WTC11 (cell line): ENCODE results near the gene EHD1. TPM values are rescaled to one million over a fixed set of nuclear protein-coding genes. Genes with fewer than 3 reads are reported as not detected.

ENCODE experiments used
- ATAC-seq: fragments of 200-7000 bp; cut with Tn5 transposase; 2 replicates; pipeline ENCODE4 v1.10.0; 2021; ENCODE audit warnings: mild to moderate bottlenecking, moderate library complexity
- CTCF ChIA-PET: fragments of 300-600 bp; sonication (Branson Sonifier 250); formaldehyde crosslinking; loops from one replicate; lab custom pipeline; 2021; ENCODE audit warnings: antibody characterized with exemption; lab: Charles Lee
- POLR2A ChIA-PET: fragments of 350-600 bp; sonication (Branson Sonifier 250); formaldehyde crosslinking; loops from one replicate; lab custom pipeline; 2021; ENCODE audit warnings: antibody characterized with exemption; lab: Charles Lee
- DNase-seq: peaks from one replicate; pipeline ENCODE4 v3.0.0; 2021; ENCODE audit warnings: low spot score
- H3K27ac Mint-ChIP-seq: 2 replicates; pipeline ENCODE4 v1.8.0; 2021; ENCODE audit warnings: mixed read lengths
- H3K27me3 Mint-ChIP-seq: 2 replicates; pipeline ENCODE4 v1.8.0; 2021; ENCODE audit warnings: low read depth, mild to moderate bottlenecking, moderate library complexity, mixed read lengths
- H3K36me3 Mint-ChIP-seq: 2 replicates; pipeline ENCODE4 v1.8.0; 2021; ENCODE audit warnings: mixed read lengths
- H3K4me1 Mint-ChIP-seq: 2 replicates; pipeline ENCODE4 v1.8.0; 2022; ENCODE audit warnings: mixed read lengths
- H3K4me3 Mint-ChIP-seq: 2 replicates; pipeline ENCODE4 v1.8.0; 2021; ENCODE audit warnings: mild to moderate bottlenecking, moderate library complexity, mixed read lengths
- H3K9me3 Mint-ChIP-seq: 2 replicates; pipeline ENCODE4 v1.8.0; 2021; ENCODE audit warnings: mixed read lengths
- FOXK1 ChIP-seq: sonication (generic); formaldehyde crosslinking; IDR thresholded peaks from 2 replicates; pipeline ENCODE4 v1.8.0; 2022; ENCODE audit warnings: mild to moderate bottlenecking, moderate library complexity, missing genetic modification reagents
- GABPB1 ChIP-seq: sonication (generic); formaldehyde crosslinking; IDR thresholded peaks from 2 replicates; pipeline ENCODE4 v1.8.1; 2023; ENCODE audit warnings: mild to moderate bottlenecking, missing genetic modification reagents
- GRHL2 ChIP-seq: fragments of 250-450 bp; sonication (Bioruptor Pico); IDR thresholded peaks from 2 replicates; pipeline ENCODE4 v1.8.0; 2022; ENCODE audit warnings: mild to moderate bottlenecking, moderate library complexity; ENCODE audit not compliant: insufficient replicate concordance, severe bottlenecking
- KAT7 ChIP-seq: sonication (generic); formaldehyde crosslinking; IDR thresholded peaks from 2 replicates; pipeline ENCODE4 v1.8.1; 2023; ENCODE audit warnings: missing genetic modification reagents, mild to moderate bottlenecking, borderline replicate concordance
- MYBL2 ChIP-seq: sonication (generic); formaldehyde crosslinking; IDR thresholded peaks from 2 replicates; pipeline ENCODE4 v1.8.1; 2023; ENCODE audit warnings: mild to moderate bottlenecking, moderate library complexity, missing genetic modification reagents
- NFATC4 ChIP-seq: fragments of 250-450 bp; sonication (Bioruptor Pico); IDR thresholded peaks from 2 replicates; pipeline ENCODE4 v1.9.0; 2021; ENCODE audit warnings: mild to moderate bottlenecking
- NR2C2 ChIP-seq: sonication (generic); formaldehyde crosslinking; IDR thresholded peaks from 2 replicates; pipeline ENCODE4 v1.8.0; 2022; ENCODE audit warnings: mild to moderate bottlenecking, missing genetic modification reagents
- RORB ChIP-seq: fragments of 250-450 bp; sonication (Bioruptor Pico); IDR thresholded peaks from 2 replicates; pipeline ENCODE4 v1.9.0; 2021; ENCODE audit warnings: mild to moderate bottlenecking
- SP1 ChIP-seq: sonication (generic); formaldehyde crosslinking; conservative IDR thresholded peaks from 2 replicates; pipeline ENCODE4 v1.8.1; 2022; ENCODE audit warnings: missing genetic modification reagents
- ZNF138 ChIP-seq: sonication (generic); formaldehyde crosslinking; conservative IDR thresholded peaks from 2 replicates; pipeline ENCODE4 v1.8.1; 2022; ENCODE audit warnings: mild to moderate bottlenecking, moderate library complexity, missing genetic modification reagents
- total RNA-seq: library from RNA; stranded (reverse); gene quantifications from 3 replicates; pipeline ENCODE4 v1.2.3, GENCODE V29; 2021
- TF ChIP-seq, protein P1 (sequence below): sonication (generic); formaldehyde crosslinking; IDR thresholded peaks from 2 replicates; pipeline ENCODE4 v1.8.0; 2023; ENCODE audit warnings: mild to moderate bottlenecking, missing genetic modification reagents
- TF ChIP-seq, protein P2 (sequence below): sonication (generic); formaldehyde crosslinking; IDR thresholded peaks from 2 replicates; pipeline ENCODE4 v1.8.1; 2023; ENCODE audit warnings: mild to moderate bottlenecking, missing genetic modification reagents, borderline replicate concordance
- TF ChIP-seq, protein P3 (sequence below): fragments of 250-450 bp; sonication (Bioruptor Pico); IDR thresholded peaks from 2 replicates; pipeline ENCODE4 v2.1.2; 2022; ENCODE audit warnings: mild to moderate bottlenecking, moderate library complexity
- TF ChIP-seq, protein P4 (sequence below): sonication (generic); formaldehyde crosslinking; IDR thresholded peaks from 2 replicates; pipeline ENCODE4 v1.8.1; 2023; ENCODE audit warnings: mild to moderate bottlenecking, moderate library complexity, missing genetic modification reagents
- TF ChIP-seq, protein P5 (sequence below): sonication (generic); formaldehyde crosslinking; IDR thresholded peaks from 2 replicates; pipeline ENCODE4 v1.8.1; 2022; ENCODE audit warnings: mild to moderate bottlenecking, missing genetic modification reagents, moderate library complexity, borderline replicate concordance
- TF ChIP-seq, protein P6 (sequence below): sonication (generic); formaldehyde crosslinking; IDR thresholded peaks from 2 replicates; pipeline ENCODE4 v1.8.0; 2023; ENCODE audit warnings: missing genetic modification reagents, mild to moderate bottlenecking, borderline replicate concordance
- TF ChIP-seq, protein P7 (sequence below): sonication (generic); formaldehyde crosslinking; IDR thresholded peaks from 2 replicates; pipeline ENCODE4 v1.8.0; 2022; ENCODE audit warnings: mild to moderate bottlenecking, missing genetic modification reagents
- TF ChIP-seq, protein P8 (sequence below): sonication (generic); formaldehyde crosslinking; IDR thresholded peaks from 2 replicates; pipeline ENCODE4 v1.8.0; 2022; ENCODE audit warnings: mild to moderate bottlenecking, missing genetic modification reagents

The EHD1 gene
- total RNA-seq, 1 experiment from 2014 or later, result 38.1 TPM

DNA sequence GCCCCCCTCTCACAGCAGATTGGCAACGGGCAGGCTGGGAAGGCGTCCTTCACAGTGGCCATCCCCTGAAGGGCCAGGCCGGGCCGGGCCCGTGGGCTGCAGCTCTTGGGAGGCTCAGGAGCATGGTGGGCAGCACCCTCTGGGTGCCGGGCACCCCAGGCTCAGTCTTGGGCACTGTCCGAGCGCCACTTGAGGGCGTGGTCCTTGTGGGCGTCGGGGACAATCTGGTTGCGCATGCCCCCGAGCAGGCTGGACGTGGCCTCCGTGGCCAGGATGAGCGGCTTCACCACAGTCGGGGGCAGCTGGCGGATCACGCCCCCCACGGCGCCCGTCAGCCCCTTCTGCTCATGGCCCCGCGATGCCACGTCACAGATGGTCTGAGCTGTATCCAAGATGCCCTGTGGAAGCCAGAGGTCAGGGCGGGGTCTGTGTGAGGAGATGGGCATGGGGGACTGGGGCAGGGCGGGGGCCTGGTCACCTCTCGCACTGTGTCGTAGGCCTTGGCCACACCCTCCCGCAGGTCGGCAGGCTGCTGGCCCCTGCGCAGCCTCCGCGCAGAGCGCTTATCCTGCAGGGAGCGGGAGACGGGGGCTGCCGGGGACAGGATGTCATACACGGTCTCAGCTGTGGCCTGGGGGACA, 16.5 kb upstream of the EHD1 start:
- Mint-ChIP-seq H3K9me3 (no peaks in the 10 kb centered on the region), H3K27me3 (no peaks in the 10 kb centered on the region), H3K27ac (no peak overlapping the region), H3K4me1 (0 out of 2 replicates have a peak, but pooled peaks cover 2% of the 10 kb centered on the region), H3K4me3 (no peak overlapping the region), H3K36me3 (0 out of 2 replicates have a peak, but pooled peaks cover 3% of the 10 kb centered on the region)
- TF ChIP-seq, protein P1, sequence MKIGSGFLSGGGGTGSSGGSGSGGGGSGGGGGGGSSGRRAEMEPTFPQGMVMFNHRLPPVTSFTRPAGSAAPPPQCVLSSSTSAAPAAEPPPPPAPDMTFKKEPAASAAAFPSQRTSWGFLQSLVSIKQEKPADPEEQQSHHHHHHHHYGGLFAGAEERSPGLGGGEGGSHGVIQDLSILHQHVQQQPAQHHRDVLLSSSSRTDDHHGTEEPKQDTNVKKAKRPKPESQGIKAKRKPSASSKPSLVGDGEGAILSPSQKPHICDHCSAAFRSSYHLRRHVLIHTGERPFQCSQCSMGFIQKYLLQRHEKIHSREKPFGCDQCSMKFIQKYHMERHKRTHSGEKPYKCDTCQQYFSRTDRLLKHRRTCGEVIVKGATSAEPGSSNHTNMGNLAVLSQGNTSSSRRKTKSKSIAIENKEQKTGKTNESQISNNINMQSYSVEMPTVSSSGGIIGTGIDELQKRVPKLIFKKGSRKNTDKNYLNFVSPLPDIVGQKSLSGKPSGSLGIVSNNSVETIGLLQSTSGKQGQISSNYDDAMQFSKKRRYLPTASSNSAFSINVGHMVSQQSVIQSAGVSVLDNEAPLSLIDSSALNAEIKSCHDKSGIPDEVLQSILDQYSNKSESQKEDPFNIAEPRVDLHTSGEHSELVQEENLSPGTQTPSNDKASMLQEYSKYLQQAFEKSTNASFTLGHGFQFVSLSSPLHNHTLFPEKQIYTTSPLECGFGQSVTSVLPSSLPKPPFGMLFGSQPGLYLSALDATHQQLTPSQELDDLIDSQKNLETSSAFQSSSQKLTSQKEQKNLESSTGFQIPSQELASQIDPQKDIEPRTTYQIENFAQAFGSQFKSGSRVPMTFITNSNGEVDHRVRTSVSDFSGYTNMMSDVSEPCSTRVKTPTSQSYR (CRISPR knock-in tag), result no peak
- TF ChIP-seq, protein P2, sequence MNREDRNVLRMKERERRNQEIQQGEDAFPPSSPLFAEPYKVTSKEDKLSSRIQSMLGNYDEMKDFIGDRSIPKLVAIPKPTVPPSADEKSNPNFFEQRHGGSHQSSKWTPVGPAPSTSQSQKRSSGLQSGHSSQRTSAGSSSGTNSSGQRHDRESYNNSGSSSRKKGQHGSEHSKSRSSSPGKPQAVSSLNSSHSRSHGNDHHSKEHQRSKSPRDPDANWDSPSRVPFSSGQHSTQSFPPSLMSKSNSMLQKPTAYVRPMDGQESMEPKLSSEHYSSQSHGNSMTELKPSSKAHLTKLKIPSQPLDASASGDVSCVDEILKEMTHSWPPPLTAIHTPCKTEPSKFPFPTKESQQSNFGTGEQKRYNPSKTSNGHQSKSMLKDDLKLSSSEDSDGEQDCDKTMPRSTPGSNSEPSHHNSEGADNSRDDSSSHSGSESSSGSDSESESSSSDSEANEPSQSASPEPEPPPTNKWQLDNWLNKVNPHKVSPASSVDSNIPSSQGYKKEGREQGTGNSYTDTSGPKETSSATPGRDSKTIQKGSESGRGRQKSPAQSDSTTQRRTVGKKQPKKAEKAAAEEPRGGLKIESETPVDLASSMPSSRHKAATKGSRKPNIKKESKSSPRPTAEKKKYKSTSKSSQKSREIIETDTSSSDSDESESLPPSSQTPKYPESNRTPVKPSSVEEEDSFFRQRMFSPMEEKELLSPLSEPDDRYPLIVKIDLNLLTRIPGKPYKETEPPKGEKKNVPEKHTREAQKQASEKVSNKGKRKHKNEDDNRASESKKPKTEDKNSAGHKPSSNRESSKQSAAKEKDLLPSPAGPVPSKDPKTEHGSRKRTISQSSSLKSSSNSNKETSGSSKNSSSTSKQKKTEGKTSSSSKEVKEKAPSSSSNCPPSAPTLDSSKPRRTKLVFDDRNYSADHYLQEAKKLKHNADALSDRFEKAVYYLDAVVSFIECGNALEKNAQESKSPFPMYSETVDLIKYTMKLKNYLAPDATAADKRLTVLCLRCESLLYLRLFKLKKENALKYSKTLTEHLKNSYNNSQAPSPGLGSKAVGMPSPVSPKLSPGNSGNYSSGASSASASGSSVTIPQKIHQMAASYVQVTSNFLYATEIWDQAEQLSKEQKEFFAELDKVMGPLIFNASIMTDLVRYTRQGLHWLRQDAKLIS (CRISPR knock-in tag), result no peak
- no peak for TF ChIP-seq NFATC4
- TF ChIP-seq, protein P3, sequence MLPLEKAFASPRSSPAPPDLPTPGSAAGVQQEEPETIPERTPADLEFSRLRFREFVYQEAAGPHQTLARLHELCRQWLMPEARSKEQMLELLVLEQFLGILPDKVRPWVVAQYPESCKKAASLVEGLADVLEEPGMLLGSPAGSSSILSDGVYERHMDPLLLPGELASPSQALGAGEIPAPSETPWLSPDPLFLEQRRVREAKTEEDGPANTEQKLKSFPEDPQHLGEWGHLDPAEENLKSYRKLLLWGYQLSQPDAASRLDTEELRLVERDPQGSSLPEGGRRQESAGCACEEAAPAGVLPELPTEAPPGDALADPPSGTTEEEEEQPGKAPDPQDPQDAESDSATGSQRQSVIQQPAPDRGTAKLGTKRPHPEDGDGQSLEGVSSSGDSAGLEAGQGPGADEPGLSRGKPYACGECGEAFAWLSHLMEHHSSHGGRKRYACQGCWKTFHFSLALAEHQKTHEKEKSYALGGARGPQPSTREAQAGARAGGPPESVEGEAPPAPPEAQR (CRISPR knock-in tag), result no peak
- TF ChIP-seq ZNF138, result no peak
- no peak for TF ChIP-seq SP1 (CRISPR knock-in tag)
- TF ChIP-seq, protein P4, sequence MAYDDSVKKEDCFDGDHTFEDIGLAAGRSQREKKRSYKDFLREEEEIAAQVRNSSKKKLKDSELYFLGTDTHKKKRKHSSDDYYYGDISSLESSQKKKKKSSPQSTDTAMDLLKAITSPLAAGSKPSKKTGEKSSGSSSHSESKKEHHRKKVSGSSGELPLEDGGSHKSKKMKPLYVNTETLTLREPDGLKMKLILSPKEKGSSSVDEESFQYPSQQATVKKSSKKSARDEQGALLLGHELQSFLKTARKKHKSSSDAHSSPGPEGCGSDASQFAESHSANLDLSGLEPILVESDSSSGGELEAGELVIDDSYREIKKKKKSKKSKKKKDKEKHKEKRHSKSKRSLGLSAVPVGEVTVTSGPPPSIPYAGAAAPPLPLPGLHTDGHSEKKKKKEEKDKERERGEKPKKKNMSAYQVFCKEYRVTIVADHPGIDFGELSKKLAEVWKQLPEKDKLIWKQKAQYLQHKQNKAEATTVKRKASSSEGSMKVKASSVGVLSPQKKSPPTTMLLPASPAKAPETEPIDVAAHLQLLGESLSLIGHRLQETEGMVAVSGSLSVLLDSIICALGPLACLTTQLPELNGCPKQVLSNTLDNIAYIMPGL (CRISPR knock-in tag), result no peak
- TF ChIP-seq, protein P5, sequence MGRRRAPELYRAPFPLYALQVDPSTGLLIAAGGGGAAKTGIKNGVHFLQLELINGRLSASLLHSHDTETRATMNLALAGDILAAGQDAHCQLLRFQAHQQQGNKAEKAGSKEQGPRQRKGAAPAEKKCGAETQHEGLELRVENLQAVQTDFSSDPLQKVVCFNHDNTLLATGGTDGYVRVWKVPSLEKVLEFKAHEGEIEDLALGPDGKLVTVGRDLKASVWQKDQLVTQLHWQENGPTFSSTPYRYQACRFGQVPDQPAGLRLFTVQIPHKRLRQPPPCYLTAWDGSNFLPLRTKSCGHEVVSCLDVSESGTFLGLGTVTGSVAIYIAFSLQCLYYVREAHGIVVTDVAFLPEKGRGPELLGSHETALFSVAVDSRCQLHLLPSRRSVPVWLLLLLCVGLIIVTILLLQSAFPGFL, result no peak
- TF ChIP-seq NR2C2 (CRISPR knock-in tag), result no peak
- TF ChIP-seq, protein P6, sequence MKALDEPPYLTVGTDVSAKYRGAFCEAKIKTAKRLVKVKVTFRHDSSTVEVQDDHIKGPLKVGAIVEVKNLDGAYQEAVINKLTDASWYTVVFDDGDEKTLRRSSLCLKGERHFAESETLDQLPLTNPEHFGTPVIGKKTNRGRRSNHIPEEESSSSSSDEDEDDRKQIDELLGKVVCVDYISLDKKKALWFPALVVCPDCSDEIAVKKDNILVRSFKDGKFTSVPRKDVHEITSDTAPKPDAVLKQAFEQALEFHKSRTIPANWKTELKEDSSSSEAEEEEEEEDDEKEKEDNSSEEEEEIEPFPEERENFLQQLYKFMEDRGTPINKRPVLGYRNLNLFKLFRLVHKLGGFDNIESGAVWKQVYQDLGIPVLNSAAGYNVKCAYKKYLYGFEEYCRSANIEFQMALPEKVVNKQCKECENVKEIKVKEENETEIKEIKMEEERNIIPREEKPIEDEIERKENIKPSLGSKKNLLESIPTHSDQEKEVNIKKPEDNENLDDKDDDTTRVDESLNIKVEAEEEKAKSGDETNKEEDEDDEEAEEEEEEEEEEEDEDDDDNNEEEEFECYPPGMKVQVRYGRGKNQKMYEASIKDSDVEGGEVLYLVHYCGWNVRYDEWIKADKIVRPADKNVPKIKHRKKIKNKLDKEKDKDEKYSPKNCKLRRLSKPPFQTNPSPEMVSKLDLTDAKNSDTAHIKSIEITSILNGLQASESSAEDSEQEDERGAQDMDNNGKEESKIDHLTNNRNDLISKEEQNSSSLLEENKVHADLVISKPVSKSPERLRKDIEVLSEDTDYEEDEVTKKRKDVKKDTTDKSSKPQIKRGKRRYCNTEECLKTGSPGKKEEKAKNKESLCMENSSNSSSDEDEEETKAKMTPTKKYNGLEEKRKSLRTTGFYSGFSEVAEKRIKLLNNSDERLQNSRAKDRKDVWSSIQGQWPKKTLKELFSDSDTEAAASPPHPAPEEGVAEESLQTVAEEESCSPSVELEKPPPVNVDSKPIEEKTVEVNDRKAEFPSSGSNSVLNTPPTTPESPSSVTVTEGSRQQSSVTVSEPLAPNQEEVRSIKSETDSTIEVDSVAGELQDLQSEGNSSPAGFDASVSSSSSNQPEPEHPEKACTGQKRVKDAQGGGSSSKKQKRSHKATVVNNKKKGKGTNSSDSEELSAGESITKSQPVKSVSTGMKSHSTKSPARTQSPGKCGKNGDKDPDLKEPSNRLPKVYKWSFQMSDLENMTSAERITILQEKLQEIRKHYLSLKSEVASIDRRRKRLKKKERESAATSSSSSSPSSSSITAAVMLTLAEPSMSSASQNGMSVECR (CRISPR knock-in tag), result no peak
- TF ChIP-seq, protein P7, sequence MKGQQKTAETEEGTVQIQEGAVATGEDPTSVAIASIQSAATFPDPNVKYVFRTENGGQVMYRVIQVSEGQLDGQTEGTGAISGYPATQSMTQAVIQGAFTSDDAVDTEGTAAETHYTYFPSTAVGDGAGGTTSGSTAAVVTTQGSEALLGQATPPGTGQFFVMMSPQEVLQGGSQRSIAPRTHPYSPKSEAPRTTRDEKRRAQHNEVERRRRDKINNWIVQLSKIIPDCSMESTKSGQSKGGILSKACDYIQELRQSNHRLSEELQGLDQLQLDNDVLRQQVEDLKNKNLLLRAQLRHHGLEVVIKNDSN (CRISPR knock-in tag), result no peak
- no peak for TF ChIP-seq GRHL2 (CRISPR knock-in tag)
- TF ChIP-seq MYBL2 (CRISPR knock-in tag), result no peak
- TF ChIP-seq KAT7 (CRISPR knock-in tag), result no peak
- TF ChIP-seq RORB (CRISPR knock-in tag), result no peak
- TF ChIP-seq, protein P8, sequence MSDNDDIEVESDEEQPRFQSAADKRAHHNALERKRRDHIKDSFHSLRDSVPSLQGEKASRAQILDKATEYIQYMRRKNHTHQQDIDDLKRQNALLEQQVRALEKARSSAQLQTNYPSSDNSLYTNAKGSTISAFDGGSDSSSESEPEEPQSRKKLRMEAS (CRISPR knock-in tag), result no peak
- TF ChIP-seq FOXK1 (CRISPR knock-in tag), result no peak
- no peak for TF ChIP-seq GABPB1
- ATAC-seq, result no peak
- ChIA-PET CTCF (interaction anchor here (1.0 to 22.9 kb wide), 4 partner anchors 30 to 102 kb away, joined by 4 to 372 read pairs (median 4); partner anchors contain the start of genes BATF2, CDC42BPG and GPHA2), POLR2A (interaction anchor here (0.6 kb wide), 1 partner anchor 15 kb away, joined by 4 read pairs; no protein-coding TSS in a partner anchor)
- no peak for DNase-seq
